HG03520 (cell line): Measurements from ENCODE around the gene GPR78.

Source experiments
- ATAC-seq: cut with Tn5 transposase; IDR thresholded peaks from one replicate; pipeline ENCODE4 v1.9.1; 2021; ENCODE audit warnings: mild to moderate bottlenecking, moderate library complexity; ENCODE audit not compliant: unreplicated experiment

The GPR78 gene

DNA sequence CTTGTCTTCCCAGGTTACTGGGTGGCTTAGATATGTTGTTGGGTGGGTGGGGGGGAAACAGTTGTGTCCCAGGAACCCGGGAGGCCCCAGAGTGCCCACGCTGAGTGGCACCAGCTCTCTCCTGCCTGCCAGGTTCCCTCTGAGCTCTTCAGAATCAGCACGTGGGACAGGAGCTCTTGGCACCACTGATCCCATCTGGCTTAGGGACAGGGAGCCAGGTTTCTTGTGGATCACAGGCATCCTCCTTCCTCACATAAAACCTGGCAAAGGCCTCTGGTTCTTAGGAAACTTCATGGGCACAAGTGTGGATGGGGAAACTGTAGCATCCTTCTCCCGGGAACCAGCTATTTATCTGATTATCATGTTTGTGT is 3.4 kb downstream of the GPR78 start:
- no peak for ATAC-seq

DNA sequence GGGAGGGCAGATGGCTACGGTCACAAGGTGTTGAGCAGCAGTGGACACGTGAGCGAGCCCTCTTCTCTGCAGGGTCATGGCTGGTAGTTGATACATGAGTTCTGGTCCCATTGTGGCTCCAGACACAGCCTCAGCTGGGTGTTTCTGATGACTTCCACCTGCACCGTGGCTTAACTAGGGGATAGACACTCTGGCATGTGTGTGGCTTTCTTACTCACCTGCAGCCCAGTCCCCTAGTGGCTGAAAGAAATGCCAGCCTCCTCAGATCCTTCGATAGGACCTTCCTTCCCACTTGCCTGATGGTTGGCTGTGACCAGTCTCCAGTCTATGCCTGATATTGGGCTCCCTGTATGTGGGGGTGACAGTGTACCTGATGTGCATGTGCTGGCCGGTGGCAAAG is 5.0 kb downstream of the GPR78 start:
- ATAC-seq: no peak

DNA sequence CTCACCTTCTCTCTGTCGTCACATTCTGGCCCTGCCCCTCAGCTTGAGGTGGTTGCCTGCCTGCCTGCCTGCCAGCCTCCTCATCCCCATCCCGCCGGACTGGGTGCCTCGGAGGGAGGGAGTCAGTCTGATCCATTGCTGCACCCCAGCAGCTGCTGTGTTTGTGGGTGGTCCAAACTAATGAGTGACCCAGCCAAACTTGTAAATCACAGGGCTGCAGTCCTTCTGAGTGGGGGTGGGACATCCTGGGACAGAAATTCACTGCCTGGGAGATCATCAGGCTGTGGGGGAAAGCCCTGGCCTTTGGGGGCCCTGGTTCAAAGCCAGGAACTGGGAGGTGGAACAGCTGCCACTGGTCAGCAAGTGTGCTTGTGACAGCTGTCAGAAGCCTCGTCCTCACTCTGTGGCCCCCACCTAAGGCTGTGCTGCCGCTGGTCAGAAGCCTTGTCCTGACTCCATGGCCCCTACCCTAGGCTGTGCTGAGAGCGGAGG is 5.6 kb downstream of the GPR78 start:
- no peak for ATAC-seq

DNA sequence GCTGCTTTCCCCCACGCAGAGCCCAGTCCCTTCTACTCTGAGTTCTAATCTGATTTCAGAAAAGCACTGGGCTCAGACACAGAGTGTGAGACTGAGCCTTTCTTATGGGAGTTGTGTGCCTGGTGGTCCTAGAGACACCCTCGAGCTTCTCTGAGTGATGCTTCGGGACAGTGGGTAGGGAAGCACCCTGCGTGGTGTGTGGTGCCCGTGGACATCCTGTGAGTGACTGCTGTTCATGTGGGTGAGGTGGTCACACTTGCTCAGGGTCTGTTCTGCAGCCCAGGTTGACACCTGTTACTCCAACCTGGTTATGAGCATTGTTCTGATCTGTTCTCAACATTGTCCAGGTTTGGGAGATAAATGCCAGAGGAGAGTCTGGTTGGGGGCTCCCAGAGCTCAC is 6.1 kb downstream of the GPR78 start:
- no peak for ATAC-seq

DNA sequence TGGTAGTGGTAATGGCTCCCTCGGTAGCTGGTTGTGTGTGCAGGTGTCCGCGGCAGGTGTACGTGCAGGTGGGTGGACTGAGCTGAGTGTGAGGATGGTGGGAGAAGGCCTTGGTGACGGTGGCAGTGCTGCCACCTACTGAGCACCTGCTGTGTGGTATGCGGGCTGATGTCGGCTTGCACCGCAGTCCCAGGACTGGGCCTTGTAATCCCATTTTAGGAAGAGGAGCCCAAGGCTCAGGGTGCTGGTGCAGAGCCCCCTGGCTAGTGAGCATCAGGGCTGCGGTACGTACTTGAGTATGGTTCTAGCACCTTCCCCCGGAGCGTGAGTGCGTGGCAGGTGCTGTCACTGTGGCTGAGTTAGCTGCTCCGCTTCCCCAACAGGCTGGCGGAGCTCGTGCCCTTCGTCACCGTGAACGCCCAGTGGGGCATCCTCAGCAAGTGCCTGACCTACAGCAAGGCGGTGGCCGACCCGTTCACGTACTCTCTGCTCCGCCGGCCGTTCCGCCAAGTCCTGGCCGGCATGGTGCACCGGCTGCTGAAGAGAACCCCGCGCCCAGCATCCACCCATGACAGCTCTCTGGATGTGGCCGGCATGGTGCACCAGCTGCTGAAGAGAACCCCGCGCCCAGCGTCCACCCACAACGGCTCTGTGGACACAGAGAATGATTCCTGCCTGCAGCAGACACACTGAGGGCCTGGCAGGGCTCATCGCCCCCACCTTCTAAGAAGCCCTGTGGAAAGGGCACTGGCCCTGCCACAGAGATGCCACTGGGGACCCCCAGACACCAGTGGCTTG is 6.7 kb downstream of the GPR78 start:
- no peak for ATAC-seq

DNA sequence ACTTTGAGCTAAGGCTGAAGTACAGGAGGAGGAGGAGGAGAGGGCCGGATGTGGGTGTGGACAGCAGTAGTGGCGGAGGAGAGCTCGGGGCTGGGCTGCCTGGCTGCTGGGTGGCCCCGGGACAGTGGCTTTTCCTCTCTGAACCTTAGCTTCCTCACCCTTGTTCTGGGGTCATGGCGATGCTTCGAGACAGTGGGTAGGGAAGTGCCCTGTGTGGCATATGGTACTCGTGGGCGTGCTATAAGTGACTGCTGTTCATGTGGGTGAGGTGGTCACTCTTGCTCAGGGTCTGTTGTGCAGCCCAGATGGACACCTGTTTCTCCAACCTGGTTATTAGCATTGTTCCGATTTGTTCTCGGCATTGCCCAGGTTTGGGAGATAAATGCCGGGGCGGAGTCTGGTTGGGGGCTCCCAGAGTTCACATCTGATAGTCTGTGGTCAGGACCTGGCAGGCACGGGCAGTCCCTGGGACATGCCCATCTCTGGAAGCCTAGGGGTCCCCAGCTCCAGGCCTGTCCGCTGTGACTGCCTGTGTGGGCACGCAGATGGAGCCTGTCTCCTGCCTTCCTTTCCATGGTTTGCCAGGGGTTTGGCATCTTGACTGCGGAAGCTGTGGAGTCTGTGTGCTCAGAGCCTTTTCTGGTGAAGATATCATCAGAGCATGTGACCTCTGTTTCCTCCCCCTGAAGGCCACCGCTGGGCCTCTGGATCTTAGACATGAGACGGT is 7.4 kb downstream of the GPR78 start:
- no peak for ATAC-seq

DNA sequence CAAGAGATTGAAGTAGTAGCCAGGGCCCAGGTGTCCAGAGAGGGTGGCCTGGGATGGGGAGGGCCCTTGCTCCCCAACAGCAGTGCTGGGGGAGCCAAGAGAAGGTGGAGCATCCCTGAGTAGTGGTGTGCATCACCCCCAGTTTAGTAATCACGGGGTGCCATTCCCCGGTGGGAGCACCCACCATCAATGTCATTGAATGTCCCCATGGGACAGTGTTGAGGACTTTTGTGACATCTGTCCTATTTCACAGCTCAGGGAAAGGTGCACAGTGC is 7.9 kb downstream of the GPR78 start:
- ATAC-seq: no peak

DNA sequence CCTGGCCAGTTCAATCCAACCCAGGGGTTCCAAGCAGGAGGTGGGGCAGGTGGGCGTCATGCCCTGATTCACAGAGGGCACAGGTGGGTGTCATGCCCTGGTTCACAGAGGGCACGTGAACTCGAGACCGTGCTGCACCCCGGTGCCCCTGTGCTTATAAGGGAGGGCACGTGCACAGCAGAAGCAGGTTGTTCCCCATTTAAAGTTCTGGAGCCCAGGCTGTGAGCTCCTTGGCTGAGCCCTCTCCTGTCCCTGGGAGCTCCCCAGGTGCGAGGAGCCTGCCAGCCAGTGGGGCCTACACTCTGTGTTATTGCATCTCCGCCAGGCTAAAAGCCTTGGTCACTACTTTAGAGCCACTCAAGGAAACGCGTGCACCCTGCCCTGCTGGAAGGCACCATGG is 9.1 kb downstream of the GPR78 start:
- ATAC-seq: no peak

DNA sequence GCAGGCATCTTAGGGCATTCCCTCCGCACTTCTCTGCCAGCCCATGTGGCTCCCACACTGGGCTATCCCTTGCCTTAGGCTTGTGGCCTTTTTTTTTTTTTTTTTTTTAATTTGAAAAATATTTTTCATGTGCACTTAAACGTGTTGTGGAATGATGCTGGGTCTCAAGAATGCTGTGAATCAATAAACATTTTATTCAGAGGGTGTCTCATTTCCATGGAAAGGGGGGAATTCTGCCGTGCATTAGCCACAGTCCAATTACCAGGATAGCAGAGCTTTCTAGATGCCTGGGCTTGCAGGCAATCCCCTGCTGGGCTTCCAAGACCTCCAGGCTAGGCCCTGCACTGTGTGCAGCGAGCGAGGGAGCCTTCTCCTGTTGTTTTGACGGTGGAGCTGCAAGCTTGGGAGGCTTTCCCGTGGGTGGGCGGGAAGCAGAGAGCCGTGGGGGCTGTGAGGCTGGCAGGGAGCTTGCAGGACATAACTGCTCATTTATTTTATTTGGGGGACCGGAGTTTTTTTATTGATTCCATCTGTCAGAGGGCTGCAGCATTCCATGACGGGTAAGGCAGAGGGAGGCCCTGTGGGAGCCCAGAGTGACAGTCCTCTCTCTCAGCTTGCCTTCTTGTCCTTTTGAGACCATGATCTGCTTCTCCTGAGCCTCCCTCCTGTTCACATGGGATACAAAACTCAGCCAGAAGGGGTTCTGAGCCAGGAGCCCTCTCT is 9.8 kb downstream of the GPR78 start:
- no peak for ATAC-seq

DNA sequence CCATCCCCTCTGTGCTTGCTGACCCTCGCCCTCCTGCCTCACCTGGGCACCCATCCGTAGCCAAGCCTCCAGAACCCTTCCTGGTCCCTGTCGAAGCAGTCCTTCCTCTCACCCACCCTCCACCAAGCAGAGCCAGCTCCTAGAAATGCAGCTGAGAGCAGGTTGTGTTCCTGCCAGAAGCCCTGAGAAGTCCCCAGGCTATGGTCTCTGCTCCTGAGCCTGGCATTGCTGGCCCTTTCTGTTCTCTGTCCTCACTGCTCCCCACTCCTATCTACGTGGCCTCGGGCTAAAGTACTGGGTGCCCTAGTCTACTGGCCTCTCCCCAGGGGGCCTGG is 10.3 kb downstream of the GPR78 start:
- ATAC-seq: no peak

DNA sequence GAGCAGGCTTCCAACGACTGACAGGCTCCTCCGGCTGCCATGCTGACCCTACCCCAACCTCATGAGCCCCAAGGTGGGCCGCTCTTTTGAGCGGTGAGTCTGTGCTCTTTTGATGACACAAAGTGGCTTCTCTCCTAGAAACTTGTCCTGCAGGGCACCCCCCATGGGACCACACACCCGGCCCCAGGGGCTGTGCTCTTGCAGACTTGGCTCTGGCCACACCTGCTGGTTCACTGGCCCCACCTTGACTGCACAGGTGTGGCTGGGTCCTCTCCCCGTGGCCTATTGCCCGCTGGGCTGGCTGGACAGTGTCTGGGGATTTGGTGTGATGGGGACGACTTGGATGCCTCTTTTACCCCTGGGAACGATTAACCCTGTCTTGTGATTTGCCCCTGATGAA is 10.9 kb downstream of the GPR78 start:
- no peak for ATAC-seq

DNA sequence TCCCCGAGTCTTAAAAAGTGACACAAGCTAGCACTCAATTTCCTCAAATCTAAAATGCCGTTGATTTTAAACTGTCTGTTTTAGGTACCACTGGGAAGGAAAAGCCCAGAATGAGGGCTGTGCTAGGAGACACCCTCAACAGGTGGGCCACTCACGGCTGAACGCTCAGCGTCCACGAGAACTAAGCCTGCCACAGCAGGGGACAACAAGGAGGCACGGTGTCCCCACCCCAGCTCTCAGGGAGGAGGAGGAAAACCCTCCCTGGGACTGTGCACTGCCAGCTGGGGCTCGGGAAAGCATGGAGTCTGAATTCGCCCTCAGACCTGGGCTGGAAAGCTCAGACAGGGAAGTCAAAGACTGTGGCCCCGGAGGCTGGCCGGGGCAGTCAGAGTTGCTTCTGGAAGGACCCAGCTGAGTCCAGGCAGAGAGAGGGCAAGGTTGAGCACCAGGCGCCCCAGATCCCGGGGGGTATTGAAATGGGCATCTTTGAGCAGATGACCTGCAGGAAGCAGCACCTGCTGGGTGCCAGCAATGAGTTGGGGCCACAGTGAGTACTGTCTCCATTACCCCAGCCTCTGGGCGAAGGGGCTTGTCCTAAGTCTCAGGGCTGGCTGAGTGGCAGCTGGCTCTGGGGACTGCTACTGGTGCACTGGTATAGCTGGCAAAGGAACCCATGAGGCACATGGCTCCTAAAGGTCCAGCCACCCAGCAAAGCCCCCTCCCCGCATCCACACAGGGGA is 11.6 kb downstream of the GPR78 start:
- ATAC-seq: no peak

DNA sequence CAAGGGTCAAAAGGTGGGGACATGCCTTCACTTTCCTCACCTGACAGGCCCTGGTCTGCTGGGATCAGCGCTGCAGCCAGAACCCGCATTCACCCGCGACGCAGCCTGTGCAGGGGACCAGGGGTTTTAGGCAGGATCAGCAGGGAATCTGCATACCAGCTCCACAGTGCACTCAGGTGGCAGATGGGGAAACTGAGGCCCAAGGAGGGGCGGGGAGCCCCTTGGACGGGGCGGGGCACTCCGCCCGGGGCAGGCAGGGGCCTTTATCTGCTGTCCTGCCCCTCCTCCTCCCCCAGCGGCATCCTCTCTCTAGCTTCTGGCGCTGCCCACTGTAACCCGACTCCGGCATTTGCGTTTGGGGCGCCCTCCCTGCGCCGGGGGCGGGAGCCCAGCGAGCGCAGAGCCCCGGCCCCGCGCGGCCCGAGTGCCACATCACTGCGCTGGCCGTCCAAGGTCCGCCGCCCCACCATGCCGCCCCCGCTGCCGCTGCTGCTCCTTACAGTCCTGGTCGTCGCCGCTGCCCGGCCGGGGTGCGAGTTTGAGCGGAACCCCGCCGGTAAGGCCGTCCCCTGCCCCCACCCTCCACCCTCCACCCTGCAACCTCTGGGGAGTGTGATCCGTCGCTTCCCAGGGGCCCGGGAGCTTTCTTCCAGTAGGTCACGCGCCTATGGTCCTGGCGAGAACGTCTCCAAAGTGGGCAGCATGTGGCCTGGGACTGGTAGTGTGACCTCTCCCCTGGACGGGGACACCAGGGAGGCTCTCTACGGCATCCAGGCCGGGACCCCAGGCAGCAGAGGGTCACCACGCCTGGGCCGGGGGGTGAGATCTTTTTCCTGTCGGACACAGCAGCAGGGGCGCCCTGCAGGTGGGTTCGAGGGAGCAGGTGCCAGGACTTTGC is 12.4 kb downstream of the GPR78 start, which contains the start of gene CPZ:
Gene CPZ (plus strand): TSS at position 400 of the 898 bp plus-strand sequence. CDS start 69 bp downstream, at position 469.
- no peak for ATAC-seq

DNA sequence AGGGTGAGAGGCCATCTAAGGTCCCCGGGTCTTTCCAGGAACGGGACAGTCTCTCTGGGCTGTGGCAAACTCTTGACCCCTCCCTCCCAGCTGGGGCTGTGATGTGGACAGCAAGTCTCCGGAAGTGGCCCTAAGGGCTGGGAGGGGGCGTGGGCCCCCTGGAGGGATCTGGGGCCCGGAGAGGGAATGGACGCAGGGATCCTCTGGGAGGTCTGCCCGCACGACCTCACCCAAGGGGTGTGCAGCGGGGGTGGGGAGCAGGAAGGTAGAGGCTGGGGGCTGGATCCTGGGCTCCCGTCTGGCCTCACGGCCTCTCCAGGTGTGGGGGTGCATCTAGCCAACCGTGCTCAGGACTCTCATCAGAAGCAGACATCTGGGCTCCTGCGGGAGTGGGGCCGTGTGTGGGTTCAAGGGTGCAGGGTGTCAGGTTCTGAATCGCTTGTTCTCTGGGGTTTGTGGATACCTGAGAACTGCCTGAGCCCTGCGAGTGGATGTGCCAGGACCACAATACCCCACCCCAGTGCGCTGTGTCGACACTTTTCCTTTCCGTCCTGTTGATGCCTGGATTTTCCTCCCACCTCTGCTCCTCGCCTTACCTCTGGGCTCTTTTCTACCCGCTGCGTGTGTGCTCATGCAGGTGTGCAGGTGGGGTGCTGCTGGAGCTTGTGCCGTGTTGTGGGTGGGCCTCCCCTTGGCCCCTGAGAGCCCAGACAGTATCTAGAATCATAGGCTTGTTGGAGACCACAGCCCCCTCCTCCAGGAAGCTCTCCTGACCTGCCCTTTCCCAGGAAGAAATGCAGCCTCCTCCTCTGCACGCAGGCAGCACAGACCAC is 13.3 kb downstream of the GPR78 start:
- no peak for ATAC-seq

DNA sequence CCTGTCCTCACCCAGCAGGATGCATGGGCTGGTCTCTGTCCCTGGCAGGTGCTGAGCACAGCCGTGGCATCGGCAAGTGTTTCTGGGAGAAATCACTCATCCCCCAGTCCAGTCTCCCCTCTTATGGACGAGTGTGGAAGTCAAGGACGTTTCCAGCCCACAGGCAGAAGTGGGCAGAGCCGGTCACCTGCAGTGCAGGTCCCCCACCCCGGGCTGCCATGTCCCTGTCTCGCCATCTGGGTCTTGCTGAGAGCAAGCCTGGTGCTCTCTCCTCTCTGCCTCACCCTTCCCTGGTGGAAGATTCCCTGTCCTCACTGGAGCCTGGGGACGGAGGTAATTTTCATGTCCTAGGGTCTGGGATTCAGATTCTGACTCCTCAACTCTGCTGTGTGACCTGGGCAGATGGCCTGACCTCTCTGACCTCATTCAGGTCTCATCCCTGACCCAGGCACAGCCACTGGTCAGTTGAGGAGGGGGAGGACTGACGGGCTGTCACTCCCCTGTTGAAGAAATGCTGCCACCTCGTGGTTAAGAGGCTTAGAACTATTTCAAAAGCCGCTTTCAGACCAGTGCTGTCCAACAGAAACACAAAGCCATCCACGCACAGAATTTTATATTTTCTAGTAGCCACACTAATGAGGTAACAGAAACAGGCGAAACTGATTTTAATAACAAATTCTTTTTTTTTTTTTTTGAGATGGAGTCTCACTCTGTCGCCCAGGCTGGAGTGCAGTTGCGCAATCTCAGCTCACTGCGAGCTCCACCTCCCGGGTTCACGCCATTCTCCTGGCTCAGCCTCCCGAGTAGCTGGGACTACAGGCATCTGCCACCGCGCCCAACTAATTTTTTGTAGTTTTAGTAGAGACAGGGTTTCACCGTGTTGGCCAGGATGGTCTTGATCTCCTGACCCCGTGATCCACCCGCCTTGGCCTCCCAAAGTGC is 14.2 kb downstream of the GPR78 start:
- ATAC-seq: no peak

DNA sequence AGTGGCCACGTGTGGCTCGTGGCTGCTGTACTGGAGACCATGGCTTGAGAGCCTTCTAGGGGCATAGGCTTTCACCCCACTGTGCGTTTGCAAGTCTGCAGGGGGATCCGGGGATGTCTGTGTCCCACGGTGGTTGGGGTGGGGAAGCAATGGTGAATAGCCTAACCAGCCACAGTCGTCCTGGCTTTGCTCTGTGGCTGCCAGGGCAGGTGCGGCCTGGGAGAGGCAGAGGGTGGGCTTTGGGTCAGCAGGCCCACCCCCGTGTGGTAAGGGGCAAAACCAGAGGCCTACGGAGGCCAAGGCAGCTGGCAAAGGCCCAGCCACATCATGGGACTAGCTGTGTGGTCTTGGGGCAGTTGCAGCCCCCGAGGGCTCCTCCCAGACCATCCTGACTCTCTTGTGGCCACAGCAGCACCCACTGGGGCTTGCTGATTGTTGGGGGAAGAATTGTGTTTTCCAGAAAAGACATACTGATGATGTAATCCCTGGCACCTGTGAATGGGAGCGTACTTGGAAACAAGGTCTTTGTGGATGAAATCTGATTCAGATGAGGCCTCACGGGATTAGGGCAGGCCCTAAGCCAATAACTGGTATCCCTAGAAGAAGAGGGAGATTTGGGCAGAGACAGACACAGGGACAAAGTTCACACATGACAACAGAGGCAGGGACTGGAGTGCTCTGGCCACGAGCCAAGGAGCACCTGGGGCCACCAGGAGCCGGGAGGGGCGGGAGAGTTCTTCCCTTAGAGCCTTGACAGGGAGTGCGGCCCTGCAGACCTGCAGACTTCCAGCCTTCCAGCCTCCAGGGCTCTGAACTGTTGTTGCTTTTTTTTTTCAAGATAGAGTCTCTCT is 15.3 kb downstream of the GPR78 start:
- no peak for ATAC-seq

DNA sequence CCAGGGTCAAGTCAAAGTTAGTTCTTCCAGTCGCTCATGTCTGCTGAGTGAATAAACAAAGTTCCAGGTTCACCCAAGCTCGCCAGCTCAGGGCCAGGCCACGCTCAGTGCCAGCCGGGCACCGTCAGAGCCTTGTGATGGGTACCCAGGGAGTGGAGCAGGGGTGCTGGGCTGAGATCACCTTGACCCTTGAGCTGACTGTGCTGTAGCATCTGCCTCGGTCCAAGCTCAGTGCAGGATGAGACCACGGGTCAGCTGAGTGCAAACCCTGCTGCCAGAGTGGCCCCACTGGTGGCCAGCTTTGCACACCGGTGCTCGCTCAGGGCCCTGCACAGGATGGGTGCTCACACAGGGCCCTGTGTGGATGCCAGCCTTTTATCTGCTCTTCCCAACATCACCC is 16.7 kb downstream of the GPR78 start:
- ATAC-seq: no peak
